Activated gamma-delta T cell (primary cell): Measurements from ENCODE around the gene ADCY9.

Experiments
- DNase-seq: peaks from one replicate; lab custom pipeline; 2025; lab: John Stamatoyannopoulos, UW

The ADCY9 gene

GRCh38 chr16:4003576-4003975 lies 112.7 kb downstream of the ADCY9 start:
- DNase-seq: no peak

DNA sequence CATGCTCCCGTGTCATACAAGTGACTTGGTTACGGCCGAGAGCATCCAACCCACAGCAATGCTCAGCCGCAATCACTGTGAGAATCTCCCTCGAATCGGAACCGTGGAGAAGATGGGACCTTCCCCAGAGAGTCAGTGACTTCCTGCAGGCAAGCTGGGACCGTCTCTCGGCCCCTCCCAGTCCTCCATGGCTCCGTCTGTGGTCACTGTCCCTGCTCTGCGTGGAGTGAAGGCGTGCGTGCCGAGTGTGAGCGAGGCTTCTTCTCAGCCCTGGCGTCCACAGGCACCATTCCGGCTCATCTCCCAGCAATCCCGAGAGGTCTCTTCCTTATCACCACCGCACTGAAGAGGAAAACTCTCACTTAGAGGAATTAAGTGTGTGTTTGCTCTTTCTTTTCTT lies 113.1 kb downstream of the ADCY9 start:
- no peak for DNase-seq

GRCh38 chr16:4002121-4002520 lies 114.1 kb downstream of the ADCY9 start:
- DNase-seq: no peak

GRCh38 chr16:3999479-4000325 lies 116.5 kb downstream of the ADCY9 start:
- no peak for DNase-seq

DNA sequence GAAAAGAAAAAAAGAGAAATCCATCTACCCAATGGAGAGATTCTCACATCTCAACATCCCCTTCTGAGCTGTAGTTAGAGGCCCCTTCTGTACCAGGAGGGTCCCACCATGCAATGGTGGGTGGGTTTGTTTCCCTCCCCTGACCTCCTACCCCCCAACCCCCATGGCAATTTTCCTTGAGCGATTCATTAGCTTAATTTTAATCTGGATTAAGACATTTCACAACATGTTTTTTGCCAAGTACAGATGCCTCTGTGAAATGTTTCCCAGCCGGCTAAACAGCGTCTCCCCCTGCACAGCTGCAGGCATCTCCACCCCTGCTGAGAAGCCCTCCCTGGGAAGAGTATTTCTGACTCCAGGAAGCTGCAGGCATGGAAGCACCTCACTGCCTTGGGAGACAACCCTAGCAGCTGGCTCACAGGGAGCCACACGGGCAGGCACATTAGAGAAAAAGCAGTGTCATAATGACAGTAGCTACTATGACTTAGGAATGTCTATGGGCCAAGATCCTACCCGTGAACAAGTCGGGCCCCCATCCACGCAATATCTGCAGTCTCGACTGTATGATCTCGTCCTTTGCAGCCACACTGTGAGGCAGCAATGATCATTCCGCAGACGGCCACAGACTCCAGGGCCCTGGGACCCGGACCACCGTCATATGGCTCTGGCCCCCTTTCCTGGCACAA lies 117.3 kb downstream of the ADCY9 start:
- DNase-seq: no peak

GRCh38 chr16:3997231-3997841 lies 118.9 kb downstream of the ADCY9 start:
- no peak for DNase-seq

DNA sequence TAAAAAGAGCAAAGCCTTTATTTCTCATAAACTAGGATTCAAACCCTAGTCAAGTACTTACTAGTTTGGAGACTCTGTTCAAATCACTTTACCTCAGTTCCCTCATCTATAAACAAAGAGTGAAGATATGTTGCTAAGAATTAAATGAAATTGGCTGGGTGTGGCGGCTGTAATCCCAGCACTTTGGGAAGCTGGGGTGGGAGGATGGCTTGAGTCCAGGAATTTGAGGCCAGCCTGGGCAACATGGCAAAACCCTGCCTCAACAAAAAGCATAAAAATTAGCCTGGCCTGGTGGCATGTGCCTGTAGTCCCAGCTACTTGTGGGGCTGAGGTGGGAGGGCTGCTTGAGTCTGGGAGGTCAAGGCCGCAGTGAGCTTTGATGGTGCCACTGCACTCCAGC lies 121.2 kb downstream of the ADCY9 start:
- no peak for DNase-seq

DNA sequence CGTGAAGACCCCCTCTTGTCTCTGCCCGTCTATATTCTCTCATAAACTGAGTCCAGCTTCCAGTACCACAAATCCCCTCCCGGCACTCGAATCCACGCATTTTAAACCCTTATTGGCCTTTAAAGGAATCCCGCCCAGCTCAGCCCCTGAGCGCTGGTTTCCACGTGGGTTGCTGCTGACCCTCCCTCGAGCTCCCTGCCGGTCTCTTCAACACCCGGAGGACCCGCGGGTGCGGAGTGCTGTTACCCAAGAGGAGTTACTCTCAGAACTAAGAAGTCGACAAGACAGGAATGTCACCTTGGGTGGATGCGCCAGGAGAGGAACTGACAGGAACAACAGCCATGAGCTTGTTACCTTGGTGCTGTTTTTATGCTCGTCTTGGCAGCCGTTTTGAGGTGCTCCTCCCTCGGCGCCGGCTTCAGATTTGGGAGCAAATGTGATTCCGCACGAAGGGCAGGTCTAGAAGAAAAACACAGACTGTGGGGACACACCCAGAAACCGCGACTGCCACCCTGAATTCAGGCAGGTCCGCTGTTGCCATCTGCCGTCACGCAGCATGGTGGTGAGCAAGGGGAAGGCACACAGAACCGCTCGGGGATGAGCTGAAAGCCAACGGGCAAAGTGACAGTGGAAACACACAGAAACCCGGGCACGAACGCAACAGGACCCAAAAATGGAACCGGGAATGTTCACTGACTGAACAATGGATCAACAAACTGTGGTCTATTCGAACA lies 123.0 kb downstream of the ADCY9 start:
- DNase-seq: no peak

GRCh38 chr16:3992297-3993051 lies 123.8 kb downstream of the ADCY9 start:
- no peak for DNase-seq

DNA sequence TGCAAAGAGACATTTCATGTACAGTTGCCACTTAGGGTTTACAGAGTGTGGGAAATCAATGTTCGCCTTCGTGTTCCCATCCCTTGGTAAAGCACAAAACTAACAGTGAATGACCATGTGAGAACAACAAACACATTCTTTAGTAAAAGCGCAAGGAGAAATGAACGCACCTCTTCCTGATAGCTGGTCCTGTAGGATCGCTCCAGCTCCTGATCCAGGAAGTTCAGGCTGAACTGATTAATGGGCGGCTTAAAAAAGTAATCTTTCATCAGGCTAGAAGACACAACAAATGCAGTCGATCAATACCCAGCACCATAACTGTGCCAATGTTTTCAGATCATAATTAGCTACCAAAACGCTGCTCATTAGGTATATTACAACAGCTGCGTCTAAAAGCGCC lies 127.4 kb downstream of the ADCY9 start:
- DNase-seq: no peak

GRCh38 chr16:3988011-3988410 lies 128.2 kb downstream of the ADCY9 start:
- DNase-seq: no peak

DNA sequence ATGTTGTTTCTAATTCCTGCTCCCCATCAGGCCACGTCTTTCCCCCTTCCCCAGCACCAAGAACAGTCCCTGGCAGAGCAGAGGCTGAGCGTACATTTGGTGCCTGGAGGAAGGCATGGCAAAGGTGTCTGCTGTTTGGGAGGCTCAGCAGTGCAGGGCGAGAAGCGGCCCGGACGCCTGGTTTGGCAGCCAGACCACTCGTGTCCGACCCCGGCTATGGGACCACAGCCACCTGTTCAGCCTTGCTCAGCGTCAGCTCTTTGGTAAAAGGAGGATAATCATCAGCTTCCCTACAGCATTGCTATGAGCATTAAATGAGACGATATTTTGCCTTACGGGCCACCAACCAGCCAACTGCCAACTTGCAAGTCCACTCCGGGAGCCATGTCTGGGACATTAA lies 129.0 kb downstream of the ADCY9 start:
- DNase-seq: no peak

- no peak for DNase-seq
Measured at GRCh38 chr16:3986235-3986544, 130.1 kb downstream of the ADCY9 start.

GRCh38 chr16:3984111-3985060 lies 131.9 kb downstream of the ADCY9 start:
- no peak for DNase-seq

GRCh38 chr16:3983081-3983520 lies 133.1 kb downstream of the ADCY9 start:
- no peak for DNase-seq

DNA sequence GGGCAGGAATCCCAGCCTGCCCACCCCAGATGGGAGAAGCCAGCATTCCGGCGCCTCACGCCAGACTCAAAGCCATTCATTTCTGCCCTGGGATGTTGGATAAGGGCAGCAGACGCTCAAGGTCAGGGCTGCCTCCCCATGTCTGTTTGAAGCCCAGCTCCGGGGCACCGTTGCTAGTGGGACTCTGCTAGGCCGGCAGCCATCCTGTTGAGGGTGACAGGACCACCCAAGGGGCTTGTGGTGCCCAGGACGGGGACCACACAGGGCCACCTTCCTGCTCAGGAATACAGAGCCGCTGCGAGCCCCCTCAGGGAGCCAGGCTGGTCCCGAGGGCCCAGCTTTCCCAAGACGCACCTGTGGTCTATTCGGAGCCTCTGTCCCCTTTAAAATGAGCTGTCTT lies 134.0 kb downstream of the ADCY9 start:
- DNase-seq: no peak

DNA sequence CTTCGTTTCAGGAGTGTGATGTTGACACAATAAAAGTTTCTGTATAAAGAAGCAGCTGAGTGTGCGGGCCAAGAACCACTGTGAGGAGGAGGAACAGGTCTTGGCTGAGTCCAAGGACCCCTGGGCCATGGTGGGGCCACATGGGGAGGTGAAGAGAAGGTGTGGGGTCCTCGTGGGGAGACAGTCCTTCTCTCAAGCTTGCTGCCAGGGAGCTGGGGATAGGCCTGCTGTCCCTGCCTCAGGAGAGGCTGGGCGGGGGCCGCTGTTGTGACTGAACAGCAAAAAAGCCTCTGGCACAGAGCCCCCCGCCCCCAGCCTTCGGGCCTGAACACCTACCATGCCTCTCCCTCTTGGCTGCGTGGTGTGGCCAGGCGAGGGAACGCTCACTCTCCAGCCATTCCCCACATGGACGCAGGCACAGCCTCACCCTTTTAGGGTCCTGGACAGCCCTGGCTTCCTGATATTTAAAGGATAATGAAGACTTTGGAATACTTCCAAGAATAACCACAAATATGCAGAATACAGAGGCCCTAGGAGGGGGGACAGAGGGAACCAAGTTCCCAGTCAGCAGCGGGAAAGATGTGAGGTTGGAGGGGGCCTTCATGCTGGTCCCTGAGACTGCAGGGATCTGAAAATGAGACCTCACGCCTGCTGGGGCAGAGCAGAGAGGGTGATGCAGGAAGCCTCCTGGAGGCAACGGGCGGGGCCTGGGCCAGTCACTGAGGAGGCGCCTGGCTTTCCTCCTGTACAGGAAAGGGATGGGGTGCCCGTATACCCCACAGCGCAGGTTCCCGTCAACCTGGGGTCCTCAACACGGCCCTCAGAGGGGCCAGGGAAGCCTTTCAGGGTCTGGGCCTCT lies 135.8 kb downstream of the ADCY9 start:
- no peak for DNase-seq

DNA sequence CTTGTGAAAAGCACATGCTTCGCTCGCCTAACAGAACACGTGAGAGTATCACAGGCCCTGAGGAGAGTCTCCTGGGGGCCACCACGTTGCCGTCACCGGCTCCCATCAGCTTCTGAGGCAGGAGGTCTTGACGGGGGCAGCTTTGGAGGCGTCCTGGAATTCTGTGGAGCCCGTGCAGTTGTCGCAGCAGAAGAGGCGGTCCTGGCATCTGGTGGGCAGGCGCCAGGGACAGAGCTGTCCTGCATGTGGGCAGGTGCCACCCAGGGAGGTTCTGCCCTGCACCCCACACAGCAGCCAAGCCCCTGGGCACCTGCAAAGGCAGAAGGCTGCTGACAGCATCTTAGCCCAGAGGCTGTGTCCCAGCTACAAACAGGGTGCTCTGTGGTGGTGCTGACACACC lies 136.7 kb downstream of the ADCY9 start:
- no peak for DNase-seq

GRCh38 chr16:3979070-3979469 lies 137.2 kb downstream of the ADCY9 start:
- no peak for DNase-seq

DNA sequence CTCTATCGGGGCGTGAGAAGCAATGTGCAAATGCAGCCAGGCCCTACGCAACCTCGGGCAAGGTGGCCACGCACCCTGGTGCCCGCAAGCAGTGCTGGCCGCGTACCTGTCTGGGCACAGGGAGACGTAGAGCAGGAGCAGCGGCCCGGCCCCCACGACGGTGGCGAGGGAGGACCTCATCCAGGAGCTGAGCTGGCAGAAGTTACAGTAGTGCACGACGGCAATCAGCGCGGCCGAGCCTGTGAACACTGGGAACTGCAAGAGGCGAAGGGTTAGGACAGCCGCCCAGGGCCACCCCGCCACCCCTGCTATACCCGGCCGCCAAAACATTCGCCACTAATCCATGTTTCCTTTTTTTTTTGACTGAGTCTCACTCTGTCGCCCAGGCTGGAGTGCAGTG lies 138.9 kb downstream of the ADCY9 start:
- no peak for DNase-seq
